ENCODE data around the gene FOXI2.

FOXI2 gene

DNA sequence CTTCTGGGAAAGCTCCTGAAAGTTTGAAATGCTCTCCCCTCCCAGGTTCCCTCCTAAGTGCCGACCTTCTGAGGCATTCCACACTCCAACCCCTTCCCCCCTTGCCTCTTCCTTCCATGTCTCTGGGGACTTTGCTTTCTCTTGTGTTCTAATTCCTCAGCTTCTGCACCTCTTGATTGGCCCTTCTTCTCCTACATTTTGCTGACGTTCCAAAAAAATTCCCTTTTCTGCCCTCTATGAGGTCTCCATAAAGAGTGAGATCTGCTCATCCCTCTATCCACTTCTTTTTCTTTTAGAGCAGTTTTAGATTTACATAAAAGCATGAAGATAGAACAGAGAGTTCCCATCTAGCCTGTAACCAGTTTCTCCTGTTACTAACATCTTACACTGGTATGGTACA lies 22.3 kb downstream of the FOXI2 start:
- TF ChIP-seq, protein P1, sequence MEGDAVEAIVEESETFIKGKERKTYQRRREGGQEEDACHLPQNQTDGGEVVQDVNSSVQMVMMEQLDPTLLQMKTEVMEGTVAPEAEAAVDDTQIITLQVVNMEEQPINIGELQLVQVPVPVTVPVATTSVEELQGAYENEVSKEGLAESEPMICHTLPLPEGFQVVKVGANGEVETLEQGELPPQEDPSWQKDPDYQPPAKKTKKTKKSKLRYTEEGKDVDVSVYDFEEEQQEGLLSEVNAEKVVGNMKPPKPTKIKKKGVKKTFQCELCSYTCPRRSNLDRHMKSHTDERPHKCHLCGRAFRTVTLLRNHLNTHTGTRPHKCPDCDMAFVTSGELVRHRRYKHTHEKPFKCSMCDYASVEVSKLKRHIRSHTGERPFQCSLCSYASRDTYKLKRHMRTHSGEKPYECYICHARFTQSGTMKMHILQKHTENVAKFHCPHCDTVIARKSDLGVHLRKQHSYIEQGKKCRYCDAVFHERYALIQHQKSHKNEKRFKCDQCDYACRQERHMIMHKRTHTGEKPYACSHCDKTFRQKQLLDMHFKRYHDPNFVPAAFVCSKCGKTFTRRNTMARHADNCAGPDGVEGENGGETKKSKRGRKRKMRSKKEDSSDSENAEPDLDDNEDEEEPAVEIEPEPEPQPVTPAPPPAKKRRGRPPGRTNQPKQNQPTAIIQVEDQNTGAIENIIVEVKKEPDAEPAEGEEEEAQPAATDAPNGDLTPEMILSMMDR (IDR thresholded peaks at IDR 0.05; ENCODE audit: low read depth, low read length): no peak
- H3K4me3 ChIP-seq (ENCODE audit: low read depth, low read length): no peak overlapping the region
- DNase-seq (ENCODE audit: low read depth, low spot score): no peak
- in situ Hi-C loops (cut with HindIII; ENCODE audit: low sequenced_read_pairs): no loop called here

DNA sequence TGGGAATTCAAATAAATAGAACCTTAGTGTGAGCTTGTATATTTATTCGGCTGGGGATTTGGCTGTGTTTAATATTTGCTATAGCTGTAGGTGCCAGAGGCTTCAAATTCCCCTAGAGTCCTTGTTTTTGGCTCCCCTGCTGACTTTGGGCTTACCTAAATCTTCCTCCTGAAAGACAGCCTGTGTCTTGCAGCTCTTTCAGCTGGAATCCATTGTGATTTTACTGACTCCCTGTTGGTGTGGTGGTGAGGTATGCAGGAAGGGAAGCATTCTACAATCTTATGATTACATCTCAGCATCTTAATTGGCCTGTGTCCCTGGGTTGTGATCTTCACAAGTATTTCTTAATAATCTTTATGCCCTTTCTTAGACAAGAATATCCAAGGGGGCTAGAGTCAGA lies 25.9 kb downstream of the FOXI2 start:
- in situ Hi-C loops (cut with HindIII; ENCODE audit: low sequenced_read_pairs): no loop called here
- DNase-seq (ENCODE audit: low read depth, low spot score): no peak
- TF ChIP-seq, protein P1 (IDR thresholded peaks at IDR 0.05; ENCODE audit: low read depth, low read length): no peak
- H3K4me3 ChIP-seq (ENCODE audit: low read depth, low read length): no peak overlapping the region

- no peak overlapping the region for H3K4me3 ChIP-seq (ENCODE audit: low read depth, low read length)
- in situ Hi-C loops (cut with HindIII; ENCODE audit: low sequenced_read_pairs): no loop called here
- no peak for DNase-seq (ENCODE audit: low read depth, low spot score)
- TF ChIP-seq, protein P1 (IDR thresholded peaks at IDR 0.05; ENCODE audit: low read depth, low read length): no peak
These were observed 38.0 kb downstream of the FOXI2 start for GRCh38 chr10:127774766-127775559.

DNA sequence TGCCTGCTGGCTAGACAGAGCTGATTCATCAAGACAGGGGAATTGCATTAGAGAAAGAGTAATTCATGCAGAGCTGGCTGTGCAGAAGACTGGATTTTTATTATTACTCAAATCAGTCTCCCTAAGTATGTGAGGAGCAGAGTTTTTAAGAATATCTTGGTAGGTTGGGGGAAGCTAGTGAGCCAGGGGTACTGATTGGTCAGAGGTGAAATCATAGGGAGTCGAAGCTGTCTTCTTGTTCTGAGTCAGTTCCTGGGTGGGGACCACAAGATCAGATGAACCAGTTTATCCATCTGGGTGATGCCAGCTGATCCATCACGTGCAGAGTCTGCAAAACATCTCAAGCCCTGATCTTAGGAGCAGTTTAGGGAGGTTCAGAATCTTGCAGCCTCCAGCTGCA lies 39.8 kb downstream of the FOXI2 start:
- H3K4me3 ChIP-seq (ENCODE audit: low read depth, low read length): no peak overlapping the region
- DNase-seq (ENCODE audit: low read depth, low spot score): no peak
- in situ Hi-C loops (cut with HindIII; ENCODE audit: low sequenced_read_pairs): no loop called here
- TF ChIP-seq, protein P1 (IDR thresholded peaks at IDR 0.05; ENCODE audit: low read depth, low read length): no peak

GRCh38 chr10:127781412-127781811 lies 44.4 kb downstream of the FOXI2 start:
- DNase-seq (ENCODE audit: low read depth, low spot score): no peak
- TF ChIP-seq, protein P1 (IDR thresholded peaks at IDR 0.05; ENCODE audit: low read depth, low read length): no peak
- in situ Hi-C loops (cut with HindIII; ENCODE audit: low sequenced_read_pairs): no loop called here
- H3K4me3 ChIP-seq (ENCODE audit: low read depth, low read length): no peak overlapping the region

DNA sequence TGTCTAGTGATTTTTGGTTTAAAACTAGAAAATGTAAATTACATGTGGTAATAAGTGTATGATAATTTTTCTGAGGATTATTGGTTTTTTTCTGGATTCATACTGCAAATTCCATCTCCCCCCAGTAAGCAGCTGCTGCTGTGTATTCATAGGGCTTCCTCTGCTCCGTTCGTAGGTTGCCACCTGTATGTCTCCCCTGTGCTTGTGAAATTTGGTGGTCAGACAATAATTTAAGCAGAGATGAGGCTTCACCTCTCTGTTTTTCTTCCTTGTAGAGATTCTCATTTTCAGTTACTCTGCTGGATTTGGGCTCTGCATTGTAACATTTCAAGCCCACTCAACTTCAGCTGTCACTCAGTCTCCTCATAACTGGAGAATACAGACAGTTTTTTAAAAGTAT lies 50.9 kb downstream of the FOXI2 start:
- no peak for DNase-seq (ENCODE audit: low read depth, low spot score)
- in situ Hi-C loops (cut with HindIII; ENCODE audit: low sequenced_read_pairs): no loop called here
- no peak overlapping the region for H3K4me3 ChIP-seq (ENCODE audit: low read depth, low read length)
- TF ChIP-seq, protein P1 (IDR thresholded peaks at IDR 0.05; ENCODE audit: low read depth, low read length): no peak

Data from astrocyte of the spinal cord (primary cell).